PC-9 (cell line): ENCODE data around the gene ITGBL1. TPM values are rescaled to one million over a fixed set of nuclear protein-coding genes. Genes with fewer than 3 reads are reported as not detected.

Experiments used
- BruUV-seq: library from RNA; stranded (reverse); fragments of 400-500 nt; replicated peaks from 2 replicates; lab custom pipeline; 2021; lab: Mats Ljungman, UMichigan
- CTCF ChIA-PET: fragments of 300-600 bp; sonication (Branson Sonifier 250); formaldehyde crosslinking; loops from one replicate; lab custom pipeline; 2022; ENCODE audit warnings: antibody characterized with exemption; lab: Charles Lee
- POLR2A ChIA-PET: fragments of 300-600 bp; sonication (Branson Sonifier 250); formaldehyde crosslinking; loops from one replicate; lab custom pipeline; 2022; ENCODE audit warnings: antibody characterized with exemption; ENCODE audit not compliant: unreplicated experiment; lab: Charles Lee
- DNase-seq, 2 experiments: peaks; one replicate each; pipeline versions ENCODE4 v3.0.0 to v3.0.0-alpha.2; 2015 to 2022; ENCODE audit warnings: mixed read lengths in 1 of 2
- H2AFZ ChIP-seq: fragments of 200-600 bp; sonication (generic); 2 replicates; pipeline ENCODE4 v1.8.1; 2017; ENCODE audit warnings: antibody characterized with exemption
- H3F3A ChIP-seq: fragments of 200-600 bp; sonication (generic); 2 replicates; pipeline ENCODE4 v1.8.1; 2017; ENCODE audit warnings: antibody characterized with exemption, mild to moderate bottlenecking, low read depth; ENCODE audit not compliant: insufficient read depth
- H3K27ac ChIP-seq: fragments of 200-600 bp; sonication (generic); 2 replicates; pipeline ENCODE4 v1.6.1; 2016; ENCODE audit warnings: mixed run types
- H3K27me3 ChIP-seq: fragments of 200-600 bp; sonication (generic); 2 replicates; pipeline ENCODE4 v1.6.1; 2016; ENCODE audit warnings: low read depth, mixed run types; ENCODE audit not compliant: insufficient read depth
- H3K36me3 ChIP-seq: fragments of 200-600 bp; sonication (generic); 2 replicates; pipeline ENCODE4 v1.6.1; 2016; ENCODE audit warnings: low read depth, mixed run types
- H3K4me1 ChIP-seq: fragments of 200-600 bp; sonication (generic); replicated peaks from 2 replicates; pipeline ENCODE4 v1.6.1; 2016; ENCODE audit warnings: mixed run types; ENCODE audit not compliant: insufficient read depth
- H3K4me2 ChIP-seq: fragments of 200-600 bp; sonication (generic); 2 replicates; pipeline ENCODE4 v1.6.1; 2017; ENCODE audit warnings: mixed run types
- H3K4me3 ChIP-seq: fragments of 200-600 bp; sonication (generic); 2 replicates; pipeline ENCODE4 v1.6.1; 2016; ENCODE audit warnings: mixed run types
- H3K79me2 ChIP-seq: fragments of 200-600 bp; sonication (generic); 2 replicates; pipeline ENCODE4 v1.6.1; 2017; ENCODE audit warnings: low read depth, mixed run types
- H3K9me2 ChIP-seq: fragments of 200-600 bp; sonication (generic); 2 replicates; pipeline ENCODE4 v1.8.1; 2017; ENCODE audit warnings: mild to moderate bottlenecking; ENCODE audit not compliant: insufficient read depth
- H3K9me3 ChIP-seq: fragments of 200-600 bp; sonication (generic); 2 replicates; pipeline ENCODE4 v1.8.1; 2016; ENCODE audit warnings: low read depth; ENCODE audit not compliant: insufficient read depth
- H4K20me1 ChIP-seq: fragments of 200-600 bp; sonication (generic); 2 replicates; pipeline ENCODE4 v1.8.1; 2017; ENCODE audit not compliant: insufficient read depth
- CTCF ChIP-seq: fragments of 200-600 bp; sonication (generic); conservative IDR thresholded peaks from 2 replicates; pipeline ENCODE4 v1.6.1; 2017; ENCODE audit warnings: mixed run types, antibody characterized with exemption, mild to moderate bottlenecking, moderate library complexity
- EZH2 ChIP-seq: fragments of 200-600 bp; sonication (generic); IDR thresholded peaks from 2 replicates; pipeline ENCODE4 v1.8.0; 2017; ENCODE audit warnings: antibody characterized with exemption, low read depth
- intact Hi-C: fragments of 100-400 bp; cut with micrococcal nuclease; formaldehyde crosslinking; loops from one replicate; pipeline ENCODE4 v1.10.0; 2022; ENCODE audit not compliant: unreplicated experiment
- total RNA-seq: library from RNA; stranded (reverse); gene quantifications from 2 replicates; pipeline ENCODE4 v1.2.3, GENCODE V29; 2021

Gene ITGBL1
- total RNA-seq, 1 experiment from 2014 or later: 52.5 TPM

- BruUV-seq: no TSS peak
- Histone ChIP-seq H3K9me3 (no peaks in the 10 kb centered on the region), H2AFZ (no peak overlapping the region), H3K79me2 (no peaks in the 10 kb centered on the region), H3K36me3 (no peaks in the 10 kb centered on the region), H3K27ac (no peak overlapping the region), H3F3A (no peaks in the 10 kb centered on the region; the same call in 1 of the 2 replicates), H3K4me1 (peaks cover 12% of the 10 kb centered on the region), H3K27me3 (no peaks in the 10 kb centered on the region), H4K20me1 (no peaks in the 10 kb centered on the region), H3K4me3 (no peak overlapping the region), H3K9me2 (no peaks in the 10 kb centered on the region; the same call in 1 of the 2 replicates), H3K4me2 (no peak overlapping the region)
- no peak for TF ChIP-seq EZH2
- DNase-seq: no peak
- intact Hi-C loops: no loop called here
- ChIA-PET CTCF (no interaction called here), POLR2A (no interaction called here)
Observed at GRCh38 chr13:101425623-101426022, 26.9 kb upstream of the ITGBL1 start.

- Histone ChIP-seq H3K27me3 (no peaks in the 10 kb centered on the region), H3K4me1 (peaks cover 4% of the 10 kb centered on the region), H3K9me3 (no peaks in the 10 kb centered on the region), H3K79me2 (no peaks in the 10 kb centered on the region), H3K9me2 (no peaks in the 10 kb centered on the region; the same call in 1 of the 2 replicates), H3F3A (no peaks in the 10 kb centered on the region; the same call in 1 of the 2 replicates), H3K4me3 (no peak overlapping the region), H3K4me2 (no peak overlapping the region), H2AFZ (no peak overlapping the region), H3K27ac (no peak overlapping the region), H4K20me1 (no peaks in the 10 kb centered on the region), H3K36me3 (no peaks in the 10 kb centered on the region)
- intact Hi-C loops: no loop called here
- no TSS peak for BruUV-seq
- CTCF ChIA-PET: no interaction called here
- TF ChIP-seq CTCF (no peak), EZH2 (no peak)
- POLR2A ChIA-PET: no interaction called here
- no peak for DNase-seq
Observed at GRCh38 chr13:101429733-101430132, 22.7 kb upstream of the ITGBL1 start.

GRCh38 chr13:101433895-101434294 lies 18.6 kb upstream of the ITGBL1 start:
- Histone ChIP-seq H3K9me2 (no peaks in the 10 kb centered on the region), H3K79me2 (no peaks in the 10 kb centered on the region), H3K4me2 (no peak overlapping the region), H3F3A (no peaks in the 10 kb centered on the region; the same call in 1 of the 2 replicates), H3K27me3 (no peaks in the 10 kb centered on the region), H3K36me3 (no peaks in the 10 kb centered on the region), H3K4me3 (no peak overlapping the region), H4K20me1 (no peaks in the 10 kb centered on the region), H3K4me1 (no peaks in the 10 kb centered on the region), H2AFZ (no peak overlapping the region), H3K27ac (no peak overlapping the region), H3K9me3 (no peaks in the 10 kb centered on the region)
- ChIA-PET CTCF (no interaction called here), POLR2A (no interaction called here)
- no peak for DNase-seq
- intact Hi-C loops: no loop called here
- TF ChIP-seq CTCF: no peak
- no peak for TF ChIP-seq EZH2
- no TSS peak for BruUV-seq

- H3K9me3 ChIP-seq: no peaks in the 10 kb centered on the region
- H3K79me2 ChIP-seq: no peaks in the 10 kb centered on the region
- TF ChIP-seq EZH2: no peak
- no peak for TF ChIP-seq CTCF
- intact Hi-C loops: no loop called here
- no peaks in the 10 kb centered on the region for H3K27me3 ChIP-seq
- no peaks in the 10 kb centered on the region for H3K4me1 ChIP-seq
- no peak overlapping the region for H2AFZ ChIP-seq
- no peak for DNase-seq
- no peak overlapping the region for H3K4me2 ChIP-seq
- ChIA-PET CTCF (no interaction called here), POLR2A (no interaction called here)
- no peaks in the 10 kb centered on the region; the same call in 1 of the 2 replicates for H3F3A ChIP-seq
- no TSS peak for BruUV-seq
- no peaks in the 10 kb centered on the region for H4K20me1 ChIP-seq
- H3K9me2 ChIP-seq: no peaks in the 10 kb centered on the region
- H3K4me3 ChIP-seq: no peak overlapping the region
- H3K36me3 ChIP-seq: no peaks in the 10 kb centered on the region
- no peak overlapping the region for H3K27ac ChIP-seq
Observed at GRCh38 chr13:101434486-101434885, 18.0 kb upstream of the ITGBL1 start.
